GM19035 (cell line): ENCODE results near the gene RBM20.
"Not testable (repeated sequence)": the region's sequence is repeated elsewhere in the genome, so short reads cannot be mapped to it uniquely, and the experiment has no call there.

Experiments
- ATAC-seq: cut with Tn5 transposase; IDR thresholded peaks from one replicate; pipeline ENCODE4 v1.9.1; 2021; ENCODE audit not compliant: unreplicated experiment

RBM20 gene

DNA sequence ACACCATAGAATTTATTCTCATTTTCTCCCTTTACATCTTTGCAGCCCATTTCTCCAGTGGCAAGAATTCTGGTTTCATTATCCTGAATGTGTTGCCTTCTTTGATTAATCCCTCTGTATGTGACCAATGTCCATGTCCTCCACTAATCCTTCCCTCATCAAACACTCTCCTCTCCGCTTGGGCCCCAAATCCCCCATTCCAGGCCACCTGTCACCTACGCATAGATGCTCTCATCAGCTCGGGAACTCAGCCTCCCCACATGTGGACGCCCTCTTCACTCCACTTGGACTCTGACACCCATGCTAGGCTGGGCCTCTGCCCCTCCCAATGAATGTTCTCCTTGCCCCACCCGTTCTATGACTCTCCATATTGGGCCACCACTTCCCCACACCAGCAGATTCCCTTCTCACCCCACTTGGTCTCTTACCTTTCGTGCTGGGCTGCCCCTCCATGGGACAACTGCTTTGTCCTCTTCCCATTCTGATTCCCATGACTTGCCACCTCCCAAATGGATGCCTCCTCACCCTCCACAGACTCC, 18.7 kb upstream of the RBM20 start:
- no peak for ATAC-seq

DNA sequence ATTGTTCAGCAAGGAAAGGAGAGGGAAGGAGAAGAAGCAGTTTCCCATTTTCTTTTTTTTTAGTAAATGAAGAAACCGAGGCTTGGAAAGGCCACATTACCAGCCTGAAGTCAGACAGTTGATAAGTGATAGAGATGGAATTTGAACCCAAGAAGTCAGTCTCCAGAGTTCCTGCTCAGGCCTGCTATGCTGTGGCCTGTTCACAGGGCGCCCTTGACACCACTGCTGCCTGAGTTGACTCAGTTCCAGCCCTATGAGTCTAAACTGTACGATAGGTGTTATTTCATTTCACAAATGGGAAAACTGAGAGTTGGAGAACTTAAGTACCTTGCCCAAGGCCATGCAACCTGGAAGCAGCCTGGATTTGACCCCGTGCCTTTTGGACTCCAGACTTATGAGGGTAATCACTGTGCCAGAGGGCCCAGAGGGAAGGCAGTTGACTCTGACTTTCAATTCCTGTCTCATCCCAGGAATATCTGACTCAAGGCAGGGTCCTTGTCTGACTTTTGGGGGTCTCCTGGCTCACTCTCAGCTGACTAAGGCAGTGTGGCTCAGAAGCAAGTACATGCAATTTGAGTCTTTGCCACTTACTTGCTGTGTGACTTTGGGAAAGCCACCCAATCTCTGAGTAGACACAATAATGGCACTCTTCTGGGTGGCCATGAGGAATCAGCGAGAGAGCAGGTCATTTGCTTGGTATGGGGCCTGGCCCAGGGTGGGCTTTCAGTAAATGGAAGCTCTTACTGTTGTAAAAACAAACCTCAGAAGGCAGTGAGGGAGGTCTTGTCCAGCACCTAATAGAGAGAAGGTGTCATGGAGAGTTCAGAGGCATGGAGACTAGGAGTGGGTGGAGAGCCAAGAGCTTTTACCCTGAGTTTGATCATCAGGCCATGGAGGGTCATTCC, 17.9 kb upstream of the RBM20 start:
- ATAC-seq, result no peak

DNA sequence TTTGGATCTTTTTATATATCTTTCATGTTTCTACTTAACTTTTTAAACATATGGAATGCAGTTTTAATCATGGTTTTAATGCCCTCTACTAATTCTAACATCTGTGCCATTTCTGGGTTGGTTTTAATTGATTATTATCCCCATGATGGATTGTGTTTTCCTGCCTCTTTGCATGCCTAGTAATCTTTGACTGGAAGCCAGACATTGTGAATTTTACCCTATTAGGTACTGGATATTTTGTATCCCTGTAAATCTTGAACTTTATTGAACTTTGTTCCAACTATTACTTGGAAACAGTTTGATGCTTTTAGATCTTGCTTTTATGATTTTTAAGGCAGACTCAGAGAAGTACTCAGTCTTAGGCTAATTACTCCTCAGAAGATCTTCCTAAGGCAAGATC, 16.0 kb upstream of the RBM20 start:
- ATAC-seq, result no peak

DNA sequence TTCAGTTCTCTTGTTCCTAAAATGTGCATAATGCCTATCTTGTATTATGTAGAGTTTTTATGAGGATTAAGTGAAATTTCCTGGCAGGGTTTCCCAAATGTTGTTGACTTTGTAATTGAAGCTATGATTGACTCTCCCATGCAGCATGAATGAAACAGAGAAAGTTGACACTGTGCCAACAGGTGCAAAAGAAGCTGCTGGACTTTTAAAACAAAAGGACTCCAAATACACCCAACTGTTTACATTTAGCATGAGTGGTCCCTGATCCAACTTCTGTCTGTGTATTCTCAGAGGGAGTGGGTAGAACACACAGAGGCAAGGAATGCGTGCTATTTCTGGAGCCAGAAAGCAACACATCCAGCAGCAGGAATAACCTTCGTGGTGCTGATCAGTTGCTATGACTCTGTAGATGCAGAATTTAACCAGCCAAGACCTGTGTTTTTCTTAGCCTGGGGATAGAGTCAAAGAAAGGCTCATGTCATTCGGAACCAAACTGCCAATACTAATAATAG, 14.4 kb upstream of the RBM20 start:
- no peak for ATAC-seq

DNA sequence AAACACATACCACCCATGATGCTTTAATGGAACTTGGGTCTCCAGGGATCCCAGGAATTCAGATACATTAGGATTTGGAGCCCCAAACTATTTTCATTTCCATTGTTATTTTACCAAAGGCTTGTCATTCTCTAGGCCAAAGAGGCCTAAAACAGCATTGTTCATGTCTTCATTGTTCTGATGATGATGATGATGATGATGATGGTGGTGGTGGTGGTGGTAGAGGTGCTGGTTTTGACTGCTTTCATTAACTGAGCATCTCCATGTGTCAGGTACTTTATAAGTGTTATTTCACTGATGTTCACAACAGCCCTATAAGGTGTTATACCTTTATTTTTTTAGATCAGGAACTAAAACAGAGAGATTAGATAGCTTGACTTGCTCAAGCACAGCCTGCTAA, 12.2 kb upstream of the RBM20 start:
- no peak for ATAC-seq

DNA sequence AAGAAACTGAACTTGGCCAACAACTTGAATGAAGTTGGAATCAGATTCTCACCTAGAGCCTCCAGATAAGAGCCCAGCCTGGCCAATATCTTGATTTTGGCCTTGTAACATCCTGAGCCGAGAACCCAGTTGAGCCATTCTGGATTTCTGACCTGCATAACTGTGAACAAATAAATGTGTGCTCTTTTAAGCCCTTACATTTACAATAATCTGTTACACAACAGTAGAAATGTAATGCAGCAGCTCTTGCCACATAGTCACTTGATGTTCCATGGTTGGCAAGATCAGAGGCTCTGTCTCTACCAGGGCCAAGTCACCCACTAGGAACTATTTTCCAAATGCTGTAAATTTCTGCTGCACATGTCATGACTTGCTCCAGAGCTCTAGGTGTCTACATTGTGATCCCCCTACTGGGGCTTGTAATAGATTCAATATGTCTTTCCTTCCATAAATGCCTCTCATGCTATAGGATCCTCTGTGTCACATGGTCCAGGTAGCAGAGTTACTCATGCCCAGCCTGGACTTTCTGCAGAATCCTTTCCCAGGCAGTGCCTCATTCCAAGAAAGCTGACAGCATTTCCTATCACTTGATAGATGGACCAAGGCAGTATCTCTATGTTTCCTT, 11.4 kb upstream of the RBM20 start:
- no peak for ATAC-seq

DNA sequence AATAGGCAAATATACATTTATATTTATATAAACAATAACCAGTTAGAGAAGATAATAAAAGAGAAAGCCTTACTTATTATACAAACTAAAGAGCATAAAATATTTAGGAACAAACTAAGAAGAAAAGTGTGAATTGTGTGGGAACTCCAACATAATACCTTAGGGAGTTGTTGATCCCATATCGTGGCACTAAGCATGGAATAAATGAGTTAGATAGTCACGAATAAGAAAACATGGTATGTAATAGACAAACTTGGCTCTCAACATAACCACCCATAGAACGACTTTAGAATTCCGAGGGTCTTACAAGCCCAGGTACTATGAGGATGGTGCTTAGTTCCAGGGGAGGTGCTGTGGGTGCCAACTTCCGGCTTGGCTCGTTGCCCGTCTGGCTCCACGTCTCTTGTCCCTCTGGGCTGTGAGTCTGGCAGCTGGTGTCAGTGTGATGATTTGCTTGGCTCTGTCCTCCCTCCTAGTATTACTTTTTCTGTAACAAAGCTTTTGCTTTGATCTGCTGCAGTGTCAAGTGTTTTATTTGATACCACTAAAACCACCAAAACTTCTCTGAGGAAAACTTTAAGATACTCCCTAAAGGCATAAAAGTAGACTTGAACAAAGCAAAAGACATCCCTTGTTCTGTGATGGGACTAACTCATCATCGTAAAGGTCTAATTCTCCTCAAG, 9.5 kb upstream of the RBM20 start:
- ATAC-seq, result no peak

DNA sequence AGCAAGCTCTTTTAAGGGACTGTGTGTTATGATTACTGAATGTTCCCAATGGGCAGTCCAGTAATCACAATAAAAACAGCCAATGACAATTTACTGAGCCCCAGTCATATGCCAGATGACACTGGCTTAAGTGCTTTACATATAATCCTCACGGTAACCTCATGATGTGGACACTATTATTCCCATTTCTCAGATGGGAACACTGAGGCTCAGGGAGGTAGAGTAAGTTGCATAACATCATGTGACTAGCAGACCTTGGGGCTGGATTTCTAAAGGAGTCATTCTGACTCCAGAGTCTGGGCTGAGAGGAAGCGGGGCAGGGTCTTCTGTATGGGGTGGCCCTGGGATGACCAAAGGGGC, 7.6 kb upstream of the RBM20 start:
- ATAC-seq, result no peak

DNA sequence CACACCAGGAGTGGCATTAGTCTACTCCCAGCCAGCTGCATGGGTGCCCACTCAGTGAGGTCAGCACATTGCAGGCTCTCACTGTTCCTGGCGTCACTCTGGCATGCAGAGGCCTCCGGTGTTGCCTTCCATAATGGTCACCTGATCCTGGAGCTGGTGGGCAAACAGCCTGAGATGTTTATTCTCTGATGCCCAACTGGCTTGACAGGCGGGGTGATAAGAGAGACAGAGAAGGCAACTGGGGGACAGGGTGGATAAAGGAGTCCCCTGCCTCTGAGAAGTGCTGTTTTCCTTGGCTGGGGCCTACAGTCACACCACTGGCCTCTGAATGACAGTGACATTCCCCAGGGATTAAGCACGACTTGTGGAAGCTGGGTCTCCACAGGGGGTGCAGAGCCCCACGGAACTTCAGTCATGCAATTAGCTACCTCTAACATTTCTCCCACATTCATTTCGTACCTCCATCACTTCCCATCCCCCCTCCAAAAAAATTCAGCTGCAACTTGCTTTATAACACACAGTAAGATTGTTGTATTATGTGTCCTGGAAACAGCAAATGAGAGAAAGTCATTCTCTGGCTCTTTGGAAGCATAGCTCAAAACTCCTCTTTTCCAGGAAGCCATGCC, 7.1 kb upstream of the RBM20 start:
- no peak for ATAC-seq

DNA sequence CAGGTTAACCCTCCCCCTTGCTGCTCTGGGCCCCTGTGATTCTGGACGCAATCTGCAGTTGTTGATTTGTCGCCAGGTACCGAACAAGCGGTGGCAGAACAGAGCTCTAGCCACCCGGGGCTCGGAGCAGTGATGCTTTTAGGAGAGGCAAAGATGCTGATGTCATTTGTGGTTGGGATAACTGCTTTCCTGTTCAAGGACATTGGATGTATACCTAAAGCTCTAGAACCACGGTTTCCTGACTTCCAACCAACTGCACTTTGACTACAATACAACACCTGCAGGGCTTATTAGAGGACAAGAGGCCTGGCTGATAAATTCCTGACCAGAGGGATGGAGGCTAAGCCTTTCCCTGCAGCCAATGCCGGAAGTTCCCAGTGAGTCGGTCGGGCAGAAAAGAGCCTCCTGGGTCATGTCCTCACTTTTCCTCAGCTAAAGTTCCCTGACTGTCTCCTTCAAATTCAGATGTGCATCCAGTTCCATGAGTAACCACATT, 6.5 kb upstream of the RBM20 start:
- ATAC-seq, result no peak

DNA sequence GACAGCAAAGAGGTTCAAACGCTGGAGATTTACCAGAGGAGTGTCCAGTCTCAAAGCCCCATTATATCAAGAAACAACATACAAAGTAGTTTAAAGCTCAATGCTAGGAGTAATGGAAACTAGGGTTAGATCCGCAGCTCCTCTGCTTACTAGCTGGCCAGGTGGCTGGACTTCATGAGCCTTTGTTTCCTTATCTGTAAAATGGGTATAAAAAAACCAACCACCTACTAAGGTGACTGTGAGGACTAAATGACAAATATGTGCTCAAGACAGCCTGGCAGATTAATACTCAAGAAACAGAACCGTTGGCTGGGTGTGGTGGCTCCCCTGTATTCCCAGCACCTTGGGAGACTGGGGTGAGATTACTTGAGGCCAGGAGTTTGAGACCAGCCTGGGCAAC, 5.8 kb upstream of the RBM20 start:
- no peak for ATAC-seq

DNA sequence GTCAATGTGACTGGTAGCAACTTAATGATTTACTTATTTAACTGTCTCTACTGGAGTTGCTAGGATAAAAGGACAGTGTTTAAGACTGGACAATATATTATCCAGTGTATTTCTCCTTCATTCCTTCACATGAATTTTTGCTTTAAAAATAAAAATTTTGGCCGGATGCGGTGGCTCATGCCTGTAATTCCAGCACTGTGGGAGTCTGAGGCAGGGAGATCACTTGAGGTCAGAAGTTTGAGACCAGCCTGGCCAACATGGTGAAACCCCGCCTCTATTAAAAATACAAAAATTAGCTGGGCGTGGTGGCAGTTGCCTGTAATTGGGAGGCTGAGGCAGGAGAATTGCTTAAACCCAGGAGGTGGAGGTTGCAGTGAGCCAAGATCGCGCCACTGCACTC, 5.1 kb upstream of the RBM20 start:
- ATAC-seq, result not testable (repeated sequence)

DNA sequence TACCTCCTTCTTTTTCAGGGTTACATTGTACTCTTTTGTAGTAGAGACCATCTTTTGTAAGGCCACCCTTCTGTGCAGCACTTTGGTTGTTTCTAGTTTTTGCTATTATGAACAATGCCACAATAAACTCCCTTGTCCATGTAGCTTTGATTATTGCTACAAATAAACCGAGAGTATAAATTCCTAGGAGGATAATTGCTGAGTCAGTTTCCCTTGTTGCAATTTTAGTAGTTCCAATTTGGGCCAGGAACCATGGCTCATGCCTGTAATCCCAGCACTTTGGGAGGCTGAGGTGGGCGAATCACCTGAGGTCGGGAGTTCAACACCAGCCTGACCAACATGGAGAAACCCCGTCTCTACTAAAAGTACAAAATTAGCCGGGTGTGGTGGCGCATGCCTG, 4.3 kb upstream of the RBM20 start:
- ATAC-seq, result not testable (repeated sequence)

DNA sequence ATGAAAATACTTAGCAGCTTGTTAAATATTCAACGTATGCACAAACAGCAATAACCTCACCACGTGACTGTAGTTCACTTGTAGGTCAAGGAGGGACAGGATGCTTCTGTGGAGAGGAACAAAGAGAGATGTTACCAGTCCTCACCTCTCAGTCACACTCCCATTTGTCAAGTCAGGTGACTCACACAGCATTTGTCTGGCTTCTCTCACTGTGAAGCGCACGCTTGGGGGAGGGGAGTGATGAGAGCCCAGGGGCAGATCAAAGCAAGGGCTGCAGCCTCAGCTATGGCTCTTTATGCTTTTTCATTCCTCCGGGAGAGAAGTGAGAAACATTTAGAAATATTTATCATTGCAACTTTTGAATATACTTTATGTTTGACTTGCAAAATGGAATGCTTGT, 2.9 kb upstream of the RBM20 start:
- no peak for ATAC-seq

DNA sequence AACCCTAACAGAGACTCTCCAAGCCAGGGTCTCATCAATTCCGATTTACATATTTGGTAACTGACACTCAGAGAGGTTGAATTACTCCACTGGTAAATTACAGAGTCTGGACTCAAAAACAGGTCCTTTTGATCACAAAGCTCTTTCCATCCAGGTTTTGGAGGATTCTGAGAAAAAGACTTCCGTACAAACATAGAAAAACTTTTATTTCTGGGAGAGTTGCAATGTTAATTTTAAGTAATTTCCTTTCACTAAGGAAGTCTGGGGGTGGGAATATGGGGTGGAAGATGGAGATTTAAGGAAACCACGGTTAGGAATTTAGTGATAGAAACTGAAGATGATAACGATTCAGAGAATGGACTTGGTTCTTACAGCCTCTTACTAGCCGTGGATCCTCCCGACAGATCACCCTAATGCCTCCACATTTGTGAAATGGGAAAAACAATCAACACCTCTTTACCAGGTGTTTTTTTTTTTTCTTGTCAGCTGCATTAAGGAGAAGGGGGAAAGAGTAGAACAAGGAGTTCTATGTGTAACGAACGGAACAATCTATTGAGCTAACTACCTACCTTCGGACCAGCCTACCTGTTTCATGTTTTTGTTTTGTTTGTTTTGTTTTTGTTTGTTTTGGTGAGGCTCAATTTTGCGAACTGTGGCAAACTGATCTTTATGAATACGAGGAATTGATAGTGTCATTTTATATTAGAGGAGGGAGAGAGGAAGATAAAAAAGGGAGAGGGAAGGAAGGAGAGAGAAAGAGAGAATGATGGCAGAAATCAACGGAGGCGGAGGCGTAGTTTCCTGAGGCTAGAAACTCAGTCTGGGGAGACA, 1.7 kb upstream of the RBM20 start:
- ATAC-seq, result no peak

DNA sequence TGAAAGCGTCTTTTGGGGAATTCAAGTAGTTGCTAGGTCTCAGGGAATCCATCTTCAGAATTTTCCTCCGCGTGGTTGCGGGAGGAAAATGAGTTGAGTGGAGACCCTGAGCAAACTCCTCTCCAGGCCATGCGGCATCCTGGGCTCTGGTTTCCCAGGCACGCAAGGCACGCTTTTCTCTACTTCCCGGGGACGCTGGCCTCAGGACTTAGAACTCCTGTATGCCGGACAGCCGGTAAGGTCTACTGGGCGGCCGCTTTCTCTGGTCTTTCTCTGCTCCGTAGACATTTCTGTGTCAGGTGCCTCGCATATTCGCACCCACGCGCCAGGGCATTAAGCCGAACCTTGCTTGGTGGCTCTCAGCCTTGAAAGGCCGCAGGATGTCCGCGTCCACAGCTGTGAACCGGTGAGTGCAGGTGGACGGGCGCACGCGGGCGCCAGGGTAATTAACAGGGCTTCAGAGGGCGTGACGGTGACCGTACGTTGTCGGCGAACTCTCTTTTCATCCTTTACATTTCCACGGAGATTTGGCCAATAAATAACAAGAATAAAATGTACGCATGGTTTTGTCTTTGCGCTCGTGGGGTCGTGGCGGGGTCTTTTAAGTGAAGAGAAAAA, 992 bp upstream of the RBM20 start:
- no peak for ATAC-seq

DNA sequence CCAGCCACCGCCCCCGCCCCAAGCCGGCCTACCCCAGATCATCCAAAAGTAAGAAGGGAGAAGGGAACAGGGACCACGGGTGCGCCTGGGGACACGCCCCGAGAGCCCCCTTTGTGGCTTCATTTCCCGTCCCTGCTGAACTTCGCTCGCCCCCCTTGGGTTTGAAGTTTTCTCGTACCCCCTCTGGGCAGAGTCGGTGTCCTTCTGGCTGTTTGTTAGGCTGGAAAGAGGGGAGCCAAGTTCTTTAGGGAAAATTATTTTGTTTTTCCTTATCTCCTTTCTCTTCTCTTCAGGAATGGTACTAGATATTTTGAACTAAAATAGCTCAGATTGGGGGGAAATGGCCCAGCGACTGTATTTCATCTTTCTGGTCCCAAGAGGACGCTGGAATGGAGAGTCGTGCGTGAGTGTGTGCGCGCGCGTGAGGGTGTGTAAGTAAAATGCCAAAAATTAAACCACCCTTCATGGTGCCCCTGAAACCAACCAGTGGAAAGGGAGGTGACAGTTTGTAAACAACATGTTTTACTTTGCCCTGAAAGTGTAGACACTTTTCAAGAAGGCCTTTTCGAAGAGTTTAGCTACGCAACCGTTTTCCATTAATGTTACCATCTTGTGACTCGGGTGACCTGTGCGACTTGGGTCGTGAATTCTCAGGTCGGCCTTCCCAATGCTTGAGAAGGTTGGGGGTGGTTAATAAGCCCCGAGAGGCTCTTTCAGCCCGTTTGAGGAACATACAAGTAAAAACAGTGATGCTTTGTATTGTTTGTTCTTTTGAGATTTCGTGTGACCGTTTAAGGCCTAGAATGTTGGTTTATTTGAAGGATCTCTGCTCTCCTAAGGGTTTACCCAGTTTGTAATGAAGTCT, 694 bp downstream of the RBM20 start:
- ATAC-seq, result no peak

DNA sequence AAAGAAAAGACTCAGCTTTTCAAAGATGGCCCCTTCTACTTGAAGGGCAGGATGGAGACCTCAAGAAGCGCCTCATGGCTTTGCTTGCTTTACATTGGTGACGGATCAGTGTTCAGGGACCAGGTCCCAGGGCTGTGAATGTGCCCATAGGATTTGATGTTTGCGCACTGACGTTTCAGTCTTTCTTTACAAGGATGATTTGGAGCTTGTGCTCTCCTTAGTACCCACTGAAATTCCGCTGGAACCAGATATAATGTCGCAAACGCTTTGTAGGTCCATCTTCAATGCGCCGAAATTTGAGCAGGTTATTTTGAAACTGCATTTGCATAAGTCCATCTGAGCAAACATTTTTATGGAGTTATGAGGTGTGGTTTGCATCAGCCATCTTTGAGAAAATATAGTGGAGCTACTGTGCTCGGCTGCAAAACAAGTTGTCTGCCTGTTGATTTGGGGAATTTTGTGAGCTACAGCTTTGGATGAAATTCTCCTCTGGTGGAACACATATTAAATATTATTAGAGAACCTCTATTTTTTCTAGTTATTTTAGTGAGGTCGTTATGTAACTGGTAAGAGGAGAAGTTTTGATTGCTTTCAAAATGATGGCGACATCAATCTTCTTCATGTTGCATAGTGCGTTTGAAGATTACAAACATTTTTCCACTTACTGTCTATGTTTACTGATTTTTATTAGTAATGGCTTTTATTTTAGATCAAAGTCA, 2.4 kb downstream of the RBM20 start:
- no peak for ATAC-seq
